ENCODE measurements around the gene FAM78A. TPM values are rescaled to one million over a fixed set of nuclear protein-coding genes. Genes with fewer than 3 reads are reported as not detected.
A peak's percentile ranks its signal among the peaks of the same experiment; 100 is the strongest.

FAM78A gene
- total and polyA plus RNA-seq, 12 donors, result 7.0 to 53.1 (median 30.3) TPM

GRCh38 chr9:131320031-131320685, 43.8 kb upstream of the FAM78A start:
- peak; percentile 70 to 92 (median 85) for ATAC-seq
- Histone ChIP-seq H3K36me3 (no peaks in the 10 kb centered on the region), H3K9me3 (no peaks in the 10 kb centered on the region), H3K4me1 (peaks cover 2 to 34% (median 21%) of the 10 kb centered on the region in 9 donors), H3K27me3 (no peaks in the 10 kb centered on the region), H3K4me3 (no peak overlapping the region), H3K27ac (peak overlapping the region in 9 of 10 donors; percentile 23 to 68 (median 56))
- intact Hi-C loops (cut with DNase I), result no loop called here
- TF ChIP-seq CTCF (IDR thresholded peaks at IDR 0.05), result no peak
- peak; percentile 75 to 86 for DNase-seq
- 56 to 65% methylated on average over 19 of the region's 19 CpGs for WGBS, 2 donors

GRCh38 chr9:131319486-131319885, 43.2 kb upstream of the FAM78A start:
- no peaks in the 10 kb centered on the region for H3K36me3 ChIP-seq
- intact Hi-C loops (cut with DNase I), result no loop called here
- H3K9me3 ChIP-seq, result no peaks in the 10 kb centered on the region
- H3K4me1 ChIP-seq, result peaks cover 2 to 39% (median 21%) of the 10 kb centered on the region in 9 donors
- peak overlapping the region in 7 of 10 donors; percentile 16 to 66 (median 55) for H3K27ac ChIP-seq
- no peak for TF ChIP-seq CTCF (IDR thresholded peaks at IDR 0.05)
- DNase-seq (peak in 1 of 2 donors; percentile 50), ATAC-seq (peak in 5 of 8 donors; percentile 27 to 67 (median 38))
- H3K4me3 ChIP-seq, result no peak overlapping the region
- H3K27me3 ChIP-seq, result no peaks in the 10 kb centered on the region
- WGBS, 2 donors, result 48 to 65% methylated on average over 12 of the region's 12 CpGs

- ATAC-seq (peak in 6 of 8 donors; percentile 2 to 15 (median 9)), DNase-seq (no peak)
- Histone ChIP-seq H3K36me3 (no peaks in the 10 kb centered on the region), H3K4me1 (peaks cover 2 to 41% (median 21%) of the 10 kb centered on the region in 9 donors), H3K27ac (peak overlapping the region in 4 of 10 donors; percentile 2 to 55 (median 24)), H3K27me3 (no peaks in the 10 kb centered on the region), H3K4me3 (no peak overlapping the region), H3K9me3 (no peaks in the 10 kb centered on the region)
- intact Hi-C loops (cut with DNase I), result no loop called here
- no peak for TF ChIP-seq CTCF (IDR thresholded peaks at IDR 0.05)
- WGBS, 2 donors, result 62 to 75% methylated on average over 23 of the region's 23 CpGs
Observed at GRCh38 chr9:131318231-131319085, 42.1 kb upstream of the FAM78A start.

All from heart right ventricle (tissue), 16 donors.